ENCODE data around the gene HDAC8. TPM values are rescaled to one million over a fixed set of nuclear protein-coding genes. Genes with fewer than 3 reads are reported as not detected.
"Not testable (repeated sequence)": the region's sequence is repeated elsewhere in the genome, so short reads cannot be mapped to it uniquely, and the experiment has no call there.

Gene HDAC8
- total RNA-seq, 1 experiment from 2014 or later = 47.9 TPM

DNA sequence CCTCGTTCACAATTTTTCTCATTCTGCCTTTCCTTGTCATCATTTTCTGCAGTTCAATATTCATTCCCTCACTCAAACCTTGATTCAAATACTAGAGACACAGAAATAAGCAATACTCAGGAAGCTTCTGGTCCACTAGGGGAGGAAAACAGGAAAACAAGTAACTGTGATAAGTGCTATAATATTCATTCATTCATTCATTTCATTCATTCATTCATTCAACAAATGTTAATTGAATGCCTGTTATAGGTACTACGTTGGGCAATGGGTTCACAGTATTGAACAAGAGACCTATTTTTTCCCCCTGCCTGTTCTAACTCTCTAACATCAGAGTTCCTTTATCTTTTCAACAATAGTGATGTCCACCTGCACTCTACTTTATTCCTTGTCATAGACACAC, 104.0 kb downstream of the HDAC8 start:
- no peak for DNase-seq (ENCODE audit: low spot score)
- in situ Hi-C loops (cut with HindIII; ENCODE audit: low sequenced_read_pairs) = no loop called here

DNA sequence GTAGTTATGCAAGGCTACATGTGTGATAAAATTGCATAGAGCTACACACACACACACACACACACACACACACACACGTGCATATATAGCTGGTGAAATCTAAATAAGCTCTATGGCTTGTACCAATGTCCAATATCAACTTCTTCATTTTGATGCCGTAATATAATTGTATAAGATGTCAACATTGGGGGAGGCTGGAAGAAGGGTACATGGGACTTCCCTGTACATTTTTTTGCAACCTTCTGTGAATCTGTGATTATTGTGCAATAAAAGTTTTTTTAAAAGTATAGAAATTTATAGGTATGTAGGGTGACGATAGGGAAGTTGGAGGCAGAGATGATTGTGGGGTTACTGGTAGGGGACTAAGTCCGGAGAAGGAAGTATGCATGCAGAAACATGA, 105.5 kb downstream of the HDAC8 start:
- no peak for DNase-seq (ENCODE audit: low spot score)
- in situ Hi-C loops (cut with HindIII; ENCODE audit: low sequenced_read_pairs) = no loop called here

DNA sequence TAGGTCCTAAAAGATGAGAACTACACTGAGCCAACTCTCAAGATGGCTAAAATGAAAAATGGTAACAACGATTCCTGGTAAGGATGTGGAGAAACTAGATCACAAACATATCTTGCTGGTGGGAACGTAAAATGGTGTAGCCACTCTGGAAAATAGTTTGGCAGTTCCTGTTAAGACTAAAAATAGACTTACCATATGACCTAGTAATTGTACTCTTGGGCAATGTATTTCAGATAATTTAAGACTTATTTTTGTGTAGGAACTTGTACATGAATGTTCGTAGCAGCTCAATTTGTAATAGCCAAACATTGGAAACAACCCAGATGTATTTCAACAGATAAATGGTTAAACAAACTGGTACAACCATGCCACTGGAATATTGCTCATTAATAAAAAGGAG, 106.2 kb downstream of the HDAC8 start:
- in situ Hi-C loops (cut with HindIII; ENCODE audit: low sequenced_read_pairs) = no loop called here
- no peak for DNase-seq (ENCODE audit: low spot score)

DNA sequence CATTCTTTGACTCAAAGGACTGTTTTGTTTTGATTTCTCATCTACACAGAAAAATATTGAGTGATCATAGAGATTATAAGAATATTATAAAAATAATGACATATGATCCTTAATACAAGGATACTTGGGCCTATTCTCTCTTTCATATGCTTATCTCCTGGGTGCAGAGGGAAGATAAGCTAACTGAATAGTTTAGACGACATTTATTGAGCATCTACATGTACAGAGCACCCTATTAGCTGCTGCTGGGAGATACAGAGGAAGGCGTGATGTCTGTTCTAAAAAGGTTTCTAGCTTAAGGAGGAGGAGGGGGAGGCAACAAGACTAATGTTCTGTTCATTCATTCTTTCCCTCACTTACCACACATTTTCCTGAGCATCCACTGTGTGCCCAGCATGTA, 106.8 kb downstream of the HDAC8 start:
- in situ Hi-C loops (cut with HindIII; ENCODE audit: low sequenced_read_pairs) = no loop called here

DNA sequence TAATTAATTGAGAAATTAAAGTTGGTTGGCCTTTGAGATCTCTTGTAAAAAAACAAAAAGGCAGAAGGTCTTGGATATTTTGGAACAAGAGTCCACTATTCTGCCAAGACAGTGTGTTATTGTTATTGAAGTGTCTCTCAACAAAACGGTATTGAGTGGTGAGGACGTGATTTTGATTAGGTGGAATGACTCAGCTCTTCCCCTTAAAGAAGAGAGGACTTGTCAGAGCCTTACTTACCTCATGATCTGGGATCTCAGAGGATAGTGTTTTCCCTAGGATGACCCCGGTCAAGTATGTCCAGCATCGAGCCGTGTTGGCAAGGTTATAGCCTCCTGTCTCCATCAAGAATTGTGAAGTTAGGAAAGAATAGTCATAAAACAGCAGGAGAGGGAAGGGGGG, 110.9 kb downstream of the HDAC8 start:
- in situ Hi-C loops (cut with HindIII; ENCODE audit: low sequenced_read_pairs) = no loop called here
- no peak for DNase-seq (ENCODE audit: low spot score)

More for the DNA sequence above, 106.8 kb downstream of the HDAC8 start:
- DNase-seq (ENCODE audit: low spot score) = no peak

DNA sequence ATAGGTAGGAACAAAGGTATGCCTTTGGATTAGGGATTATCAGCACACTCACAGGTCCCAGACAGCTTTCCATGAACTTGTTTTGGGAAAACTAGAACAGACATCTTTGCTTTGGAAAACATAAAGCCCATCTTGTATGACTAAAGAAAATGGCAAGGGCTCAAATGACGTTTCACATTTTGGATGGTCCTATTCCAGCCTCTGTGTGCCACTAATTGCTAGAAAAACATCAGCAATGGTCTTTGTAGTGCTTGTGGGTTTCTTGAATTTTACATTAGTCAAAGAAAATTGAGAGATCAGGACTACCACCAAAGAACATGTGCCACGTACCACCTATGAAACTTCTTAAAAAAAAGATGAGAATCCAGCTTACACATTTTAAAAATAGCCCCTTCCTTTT, 111.4 kb downstream of the HDAC8 start:
- no peak for DNase-seq (ENCODE audit: low spot score)
- in situ Hi-C loops (cut with HindIII; ENCODE audit: low sequenced_read_pairs) = no loop called here

DNA sequence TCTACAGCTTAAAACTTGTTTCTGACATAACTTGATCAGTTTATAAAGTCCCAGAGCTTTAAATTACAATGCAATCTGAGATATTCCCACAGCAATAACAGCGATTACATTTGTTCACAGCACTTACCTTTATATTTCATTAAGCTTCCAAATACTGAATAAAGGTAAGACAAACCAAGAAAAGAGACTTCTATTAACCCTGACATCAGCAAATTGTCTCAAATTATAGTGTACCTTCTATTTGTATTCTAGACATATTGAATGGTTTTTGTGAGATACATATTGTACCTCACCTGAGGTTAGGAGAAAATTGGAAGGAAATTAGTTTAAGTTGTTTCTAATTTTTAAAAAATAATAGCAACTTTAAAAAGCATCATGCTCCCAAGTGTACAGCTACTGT, 111.9 kb downstream of the HDAC8 start:
- DNase-seq (ENCODE audit: low spot score) = no peak
- in situ Hi-C loops (cut with HindIII; ENCODE audit: low sequenced_read_pairs) = no loop called here

DNA sequence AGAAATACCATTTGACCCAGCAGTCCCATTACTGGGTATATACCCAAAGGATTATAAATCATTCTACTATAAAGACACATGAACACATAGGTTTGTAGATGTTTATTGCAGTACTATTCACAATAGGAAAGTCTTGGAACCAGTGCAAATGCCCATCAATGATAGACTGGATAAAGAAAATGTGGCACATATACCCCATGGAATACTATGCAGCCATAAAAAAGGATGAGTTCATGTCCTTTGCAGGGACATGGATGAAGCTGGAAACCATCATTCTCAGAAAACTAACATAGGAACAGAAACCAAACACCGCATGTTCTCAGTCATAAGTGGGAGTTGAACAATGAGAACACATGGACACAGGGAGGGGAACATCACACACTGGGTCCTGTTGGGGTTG, 123.6 kb downstream of the HDAC8 start:
- in situ Hi-C loops (cut with HindIII; ENCODE audit: low sequenced_read_pairs); DNase-seq (ENCODE audit: low spot score): not testable (repeated sequence)

DNA sequence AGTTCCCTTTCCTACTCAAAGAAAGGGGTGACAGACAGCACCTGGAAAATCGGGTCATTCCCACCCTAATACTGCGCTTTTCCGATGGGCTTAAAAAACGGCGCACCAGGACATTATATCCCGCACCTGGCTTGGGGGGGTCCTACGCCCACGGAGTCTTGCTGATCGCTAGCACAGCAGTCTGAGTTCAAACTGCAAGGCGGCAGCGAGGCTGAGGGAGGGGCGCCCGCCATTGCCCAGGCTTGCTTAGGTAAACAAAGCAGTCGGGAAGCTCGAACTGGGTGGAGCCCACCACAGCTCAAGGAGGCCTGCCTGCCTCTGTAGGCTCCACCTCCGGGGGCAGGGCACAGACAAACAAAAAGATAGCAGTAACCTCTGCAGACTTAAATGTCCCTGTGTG, 131.9 kb downstream of the HDAC8 start:
- in situ Hi-C loops (cut with HindIII; ENCODE audit: low sequenced_read_pairs); DNase-seq (ENCODE audit: low spot score): not testable (repeated sequence)

DNA sequence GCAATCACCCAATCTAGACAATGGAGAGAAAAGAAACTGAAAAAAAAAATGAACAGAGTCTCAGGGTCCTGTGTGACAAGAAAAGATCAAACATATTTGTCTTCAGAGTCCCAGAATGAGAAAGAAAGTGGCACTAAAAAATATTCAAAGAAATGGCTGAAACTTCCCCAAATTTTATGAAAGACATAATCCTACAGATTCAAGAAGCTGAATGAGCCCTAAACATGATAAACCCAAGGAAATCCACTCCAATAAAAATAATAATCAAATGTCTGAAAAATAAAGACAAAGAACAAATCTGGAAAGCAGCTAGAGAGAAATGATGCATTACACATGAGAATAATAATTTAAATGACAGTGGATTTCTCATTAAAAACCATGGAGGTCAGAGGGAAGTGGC, 136.6 kb downstream of the HDAC8 start:
- in situ Hi-C loops (cut with HindIII; ENCODE audit: low sequenced_read_pairs) = no loop called here

DNA sequence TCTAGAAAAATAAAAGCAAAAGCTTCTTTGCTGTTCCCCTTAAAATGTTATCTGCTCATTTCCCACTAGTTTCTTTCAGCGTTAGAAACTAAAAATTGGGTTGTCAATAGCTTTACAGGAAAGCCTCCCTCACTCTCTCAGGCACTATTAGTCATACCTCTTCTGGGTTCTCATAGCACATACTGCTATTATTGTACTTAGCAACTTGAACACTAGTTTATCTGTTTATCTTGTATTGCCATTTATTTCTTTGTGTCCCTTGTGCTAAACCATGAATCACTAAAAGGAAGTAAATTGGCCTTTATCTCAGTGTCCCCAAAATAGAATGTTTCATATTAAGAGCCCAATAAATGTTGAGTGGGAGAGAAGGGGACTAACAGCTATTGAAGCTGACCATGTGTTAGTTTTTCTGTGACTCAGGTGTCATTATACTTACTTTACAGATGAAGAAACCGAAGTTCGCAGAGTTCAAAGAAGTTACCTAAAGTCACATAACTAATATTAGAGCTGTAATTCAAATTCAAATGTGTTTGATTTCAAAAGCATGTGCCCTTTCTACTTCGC, 142.2 kb downstream of the HDAC8 start:
- in situ Hi-C loops (cut with HindIII; ENCODE audit: low sequenced_read_pairs) = no loop called here

More for the DNA sequence above, 136.6 kb downstream of the HDAC8 start:
- DNase-seq (ENCODE audit: low spot score) = no peak

DNA sequence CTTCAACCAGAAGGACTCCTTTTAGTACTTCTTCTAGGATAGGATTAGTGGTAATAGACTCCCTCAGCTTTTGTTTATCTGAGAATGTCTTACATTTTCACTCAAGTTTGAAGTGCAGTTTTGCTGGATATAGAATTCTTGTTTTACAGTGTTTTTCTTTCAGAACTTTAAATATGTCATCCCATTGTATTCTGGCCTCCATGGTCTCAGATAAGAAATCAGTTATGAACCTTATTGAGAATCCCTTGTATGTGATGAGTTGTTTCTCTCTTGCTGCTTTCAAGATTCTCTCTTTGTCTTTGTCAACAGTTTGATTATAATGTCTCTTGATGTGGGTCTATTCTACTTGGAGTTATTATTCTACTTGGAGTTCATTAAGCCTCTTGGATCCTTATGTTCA, 150.8 kb downstream of the HDAC8 start:
- in situ Hi-C loops (cut with HindIII; ENCODE audit: low sequenced_read_pairs) = no loop called here
- DNase-seq (ENCODE audit: low spot score) = no peak

More for the DNA sequence above, 142.2 kb downstream of the HDAC8 start:
- no peak for DNase-seq (ENCODE audit: low spot score)

DNA sequence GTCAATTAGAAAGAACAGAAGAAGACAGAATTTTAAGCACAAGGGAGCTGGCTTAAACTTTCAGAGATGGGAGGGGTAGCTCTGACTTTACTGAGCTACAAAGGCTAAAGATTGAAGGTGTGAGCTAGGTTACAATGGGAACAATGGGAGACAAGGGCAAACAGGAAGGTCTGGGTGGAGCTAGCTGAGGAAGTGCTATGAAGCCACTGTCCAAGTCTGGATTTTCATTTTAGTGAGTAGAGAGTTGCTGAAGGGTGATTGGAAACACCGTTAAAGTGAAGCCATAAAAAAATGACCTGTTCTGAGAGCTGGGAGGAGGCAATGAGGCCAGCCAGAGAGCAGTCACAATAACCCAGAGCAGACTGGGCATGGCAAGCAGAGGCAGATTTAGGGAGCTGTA, 162.7 kb downstream of the HDAC8 start:
- no peak for DNase-seq (ENCODE audit: low spot score)
- in situ Hi-C loops (cut with HindIII; ENCODE audit: low sequenced_read_pairs) = no loop called here

DNA sequence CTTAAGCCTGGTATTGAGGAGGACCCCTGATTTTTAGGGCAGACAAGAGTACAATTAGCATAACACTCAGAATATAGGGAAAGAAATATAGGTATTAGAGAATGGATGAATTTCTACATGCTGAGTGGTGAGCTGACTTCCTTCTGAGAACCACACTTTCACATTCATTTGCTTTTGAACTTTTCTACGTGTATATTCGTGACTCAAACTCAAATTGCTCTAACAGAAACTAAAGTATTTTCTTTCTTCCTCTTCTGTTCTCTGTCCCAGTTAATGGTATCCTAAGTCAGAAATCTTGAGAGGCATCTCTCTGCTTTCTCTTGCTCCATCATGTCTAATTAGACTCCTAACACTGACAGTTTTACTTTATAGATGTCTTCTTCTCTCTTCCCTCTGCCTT, 163.8 kb downstream of the HDAC8 start:
- no peak for DNase-seq (ENCODE audit: low spot score)
- in situ Hi-C loops (cut with HindIII; ENCODE audit: low sequenced_read_pairs) = no loop called here

DNA sequence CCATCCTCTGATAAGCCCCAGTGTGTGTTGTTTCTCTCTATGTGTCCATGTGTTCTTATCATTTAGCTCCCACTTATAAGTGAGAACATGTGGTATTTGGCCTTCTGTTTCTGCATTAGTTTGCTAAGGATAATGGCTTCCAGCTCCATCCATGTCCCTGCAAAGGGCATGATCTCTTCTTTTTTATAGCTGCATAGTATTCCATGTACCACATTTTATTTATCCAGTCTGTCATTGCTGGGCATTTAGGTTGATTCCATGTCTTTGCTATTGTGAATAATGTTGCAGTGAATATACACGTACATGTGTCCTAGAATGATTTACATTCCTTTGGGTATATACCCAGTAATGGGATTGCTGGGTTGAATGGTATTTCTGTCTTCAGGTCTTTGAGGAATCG, 167.5 kb downstream of the HDAC8 start:
- DNase-seq (ENCODE audit: low spot score); in situ Hi-C loops (cut with HindIII; ENCODE audit: low sequenced_read_pairs): not testable (repeated sequence)

DNA sequence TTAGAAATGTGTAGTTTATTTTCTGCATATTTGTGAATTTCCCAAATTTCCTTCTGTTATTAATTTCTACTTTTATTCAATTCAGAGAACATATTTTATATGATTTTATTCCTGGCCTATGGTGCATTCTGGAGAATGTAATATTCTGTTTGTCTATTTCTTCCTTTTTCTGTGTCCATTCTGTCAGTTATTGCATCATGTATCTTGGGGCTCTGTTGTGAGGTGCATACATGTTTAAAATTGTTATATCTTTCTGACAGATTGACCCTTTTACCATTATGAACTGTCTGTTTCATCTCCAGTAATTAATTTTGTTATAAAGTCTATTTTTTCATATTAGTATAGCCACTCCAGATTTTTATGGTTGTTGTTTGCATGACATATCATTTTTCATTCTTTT, 170.0 kb downstream of the HDAC8 start:
- no peak for DNase-seq (ENCODE audit: low spot score)

DNA sequence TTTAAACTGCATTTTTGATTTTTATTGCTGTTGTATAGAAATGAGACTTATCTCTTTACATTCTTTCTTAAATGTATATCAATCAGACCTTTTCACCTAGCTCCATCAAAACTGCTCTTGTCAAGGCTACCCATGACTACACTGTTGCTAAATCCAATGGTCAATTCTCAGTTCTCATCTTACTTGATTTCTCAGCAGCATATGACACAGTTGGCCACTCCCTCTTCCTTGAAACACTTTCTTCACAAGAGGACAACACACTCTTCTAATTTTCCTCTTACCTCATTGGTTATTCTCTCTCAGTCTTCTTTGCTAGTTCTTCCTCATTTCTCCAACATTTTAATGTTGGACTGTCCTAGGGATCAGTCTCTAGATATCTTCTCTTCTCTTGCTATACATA, 172.8 kb downstream of the HDAC8 start:
- in situ Hi-C loops (cut with HindIII; ENCODE audit: low sequenced_read_pairs) = no loop called here
- no peak for DNase-seq (ENCODE audit: low spot score)

More for the DNA sequence above, 170.0 kb downstream of the HDAC8 start:
- in situ Hi-C loops (cut with HindIII; ENCODE audit: low sequenced_read_pairs) = no loop called here

DNA sequence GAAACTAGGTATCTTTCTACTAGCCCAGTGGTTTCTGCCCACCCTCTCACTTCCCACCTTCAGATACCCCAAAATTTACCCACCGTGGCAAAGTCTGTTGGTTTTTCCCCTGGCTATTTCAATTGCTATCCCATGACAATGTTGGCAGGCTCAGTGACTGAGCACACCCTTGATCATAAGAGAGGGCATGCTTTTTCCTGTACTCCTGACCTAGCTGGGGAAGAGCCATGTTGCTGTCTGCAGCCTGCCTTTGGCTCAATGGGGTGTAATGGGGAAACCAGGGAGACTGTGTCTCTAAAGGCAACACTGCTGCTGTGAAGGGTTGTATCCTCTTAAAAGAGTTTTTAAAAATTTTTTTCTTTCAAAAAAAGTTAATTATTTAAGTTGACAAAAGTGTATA, 176.5 kb downstream of the HDAC8 start:
- in situ Hi-C loops (cut with HindIII; ENCODE audit: low sequenced_read_pairs) = no loop called here
- DNase-seq (ENCODE audit: low spot score) = no peak

DNA sequence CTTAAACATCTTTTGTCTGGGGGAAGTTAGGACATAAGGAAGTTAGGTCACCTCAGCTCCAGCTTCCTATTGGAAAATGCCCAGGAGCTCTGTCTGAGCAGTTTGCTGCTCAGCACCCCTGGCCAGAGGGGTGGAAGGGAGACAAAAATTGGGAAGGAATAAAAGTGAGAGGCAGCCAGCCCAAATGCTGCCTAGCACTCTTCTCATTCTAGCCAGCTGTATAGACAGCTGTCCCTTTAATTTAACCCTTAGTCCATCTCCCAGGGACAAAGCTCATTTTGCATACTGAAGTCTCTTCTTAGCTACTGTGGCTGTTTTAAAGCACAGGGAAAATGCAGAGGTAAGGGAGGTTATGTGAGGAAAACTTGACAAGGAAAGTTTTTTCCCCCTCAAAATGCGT, 177.4 kb downstream of the HDAC8 start:
- no peak for DNase-seq (ENCODE audit: low spot score)
- in situ Hi-C loops (cut with HindIII; ENCODE audit: low sequenced_read_pairs) = no loop called here

DNA sequence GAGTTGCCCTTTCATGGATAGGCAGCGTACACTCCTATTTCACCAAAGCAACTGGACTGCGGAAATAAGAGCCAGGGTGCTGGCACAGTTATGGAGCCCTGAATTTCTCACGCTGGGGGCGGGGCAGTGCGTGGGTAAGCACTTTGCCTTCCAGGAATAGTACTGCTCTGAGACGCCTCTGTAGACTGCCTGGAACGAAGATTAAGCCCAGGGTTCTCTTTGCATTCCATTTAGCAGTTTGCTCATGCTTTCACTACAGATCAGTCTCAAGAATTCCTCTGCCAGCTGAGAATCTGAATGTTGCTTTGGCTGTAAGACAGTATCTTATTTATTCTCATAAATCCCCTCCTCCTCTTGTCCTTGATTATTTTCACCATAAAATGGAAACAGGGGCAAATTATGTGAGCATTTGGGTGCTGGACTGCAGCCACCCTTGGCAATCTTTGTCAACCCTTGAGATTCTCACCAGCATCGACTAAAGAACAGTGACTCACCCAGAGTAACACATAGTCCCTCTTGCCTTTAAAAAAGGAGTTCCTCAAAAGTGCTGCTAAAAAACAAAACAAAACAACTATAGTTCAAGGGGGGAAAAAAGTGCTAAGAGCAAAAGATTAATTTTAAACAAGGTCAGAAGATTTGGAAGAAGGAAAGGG, 178.0 kb downstream of the HDAC8 start:
- no peak for DNase-seq (ENCODE audit: low spot score)
- in situ Hi-C loops (cut with HindIII; ENCODE audit: low sequenced_read_pairs) = no loop called here

DNA sequence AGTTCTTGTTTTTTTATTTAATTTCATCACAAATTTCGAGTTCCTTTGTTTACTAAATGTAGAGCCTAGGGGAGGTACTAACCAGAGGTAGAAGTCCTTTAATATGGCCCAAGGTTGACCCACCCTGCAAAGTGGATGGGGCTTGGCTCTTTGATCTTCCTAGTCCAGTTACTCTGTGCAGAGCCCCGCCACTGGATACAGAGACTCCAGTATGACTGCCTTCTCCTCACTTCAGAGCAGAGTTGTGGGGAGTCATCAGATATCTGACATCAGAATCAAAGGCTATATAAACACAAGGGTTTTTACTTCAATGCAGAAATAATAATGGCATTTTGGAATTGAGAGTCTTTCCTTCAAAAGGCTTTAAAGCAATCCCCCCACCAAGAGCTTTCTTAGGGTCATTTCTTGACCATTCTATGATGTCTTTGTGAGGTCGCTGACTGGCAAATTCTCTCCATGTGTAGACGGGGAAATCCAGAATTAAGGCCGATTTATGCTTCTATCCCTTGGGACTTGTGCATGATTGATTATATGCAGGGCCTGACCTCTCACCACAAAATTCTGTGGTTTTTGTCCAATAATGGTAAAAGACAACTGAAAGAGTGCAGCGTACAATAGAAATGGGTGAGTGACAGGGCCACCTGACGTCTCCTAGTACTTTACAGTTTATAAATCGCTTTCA, 178.7 kb downstream of the HDAC8 start:
- in situ Hi-C loops (cut with HindIII; ENCODE audit: low sequenced_read_pairs) = no loop called here
- no peak for DNase-seq (ENCODE audit: low spot score)

Measured in G401 (cell line).